GM18508 (cell line): Measurements from ENCODE around the gene FREM1.

Experiments used
- ATAC-seq: cut with Tn5 transposase; IDR thresholded peaks from one replicate; pipeline ENCODE4 v1.9.1; 2021; ENCODE audit warnings: moderate number of reproducible peaks; ENCODE audit not compliant: insufficient read depth, unreplicated experiment

FREM1 gene

DNA sequence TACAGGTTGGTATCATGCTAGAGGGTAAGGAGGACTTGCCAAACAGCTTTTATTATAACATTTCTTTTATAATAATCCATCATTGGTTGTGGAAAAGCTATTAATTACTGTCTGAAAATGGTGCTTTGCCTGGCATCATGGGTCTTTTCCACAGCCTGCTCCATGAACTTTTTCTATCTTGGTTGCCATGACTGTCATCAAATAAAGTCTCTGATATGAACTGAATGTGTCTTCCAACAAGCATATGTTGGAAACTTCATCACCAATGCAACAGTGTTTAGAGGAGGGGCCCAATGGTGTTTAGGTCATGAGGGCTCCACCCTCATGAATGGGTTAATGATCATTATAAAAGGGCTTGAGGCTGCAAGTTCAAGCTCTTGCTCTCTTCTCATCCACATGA is 81.0 kb downstream of the FREM1 start:
- no peak for ATAC-seq

- ATAC-seq: no peak
Observed at GRCh38 chr9:14827805-14828204, 82.4 kb downstream of the FREM1 start.

GRCh38 chr9:14824481-14824880 is 85.7 kb downstream of the FREM1 start:
- no peak for ATAC-seq

DNA sequence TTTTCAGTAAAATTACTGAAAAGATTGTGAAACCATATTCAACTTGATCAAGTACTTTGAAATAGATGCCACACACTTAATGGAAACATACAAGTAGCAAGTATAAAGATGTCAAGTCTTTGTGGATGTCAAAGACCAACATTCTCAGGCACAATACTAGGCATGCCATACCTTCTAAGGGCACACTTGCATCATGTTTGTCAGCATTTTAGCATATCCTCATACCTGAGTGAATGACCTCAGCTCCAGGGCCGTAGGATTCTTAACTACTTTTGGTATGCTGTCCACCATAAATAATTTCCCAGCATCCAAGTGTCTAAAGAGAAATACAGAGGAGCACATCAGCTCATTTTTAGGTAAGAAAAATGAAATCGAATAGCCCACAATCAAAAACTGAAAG is 86.4 kb downstream of the FREM1 start:
- no peak for ATAC-seq

DNA sequence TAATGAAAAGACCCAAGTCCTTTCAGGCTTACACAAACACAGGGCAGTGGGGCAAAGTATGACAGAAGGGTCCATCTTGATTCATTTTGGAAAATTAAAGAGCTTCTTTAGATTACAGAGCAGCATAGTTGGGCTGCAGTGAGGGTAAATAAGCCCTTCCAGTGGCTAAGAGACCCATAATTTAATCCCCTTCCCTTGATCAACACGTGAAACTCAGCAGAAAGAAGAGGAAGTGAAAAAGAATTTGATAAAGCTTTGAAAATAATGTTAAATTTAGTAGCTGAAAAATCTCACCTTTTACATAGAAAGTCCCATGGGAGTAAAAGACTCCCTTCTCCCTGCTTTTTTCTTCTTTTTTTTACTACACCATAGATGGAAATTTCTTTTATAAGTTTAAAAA is 87.6 kb downstream of the FREM1 start:
- no peak for ATAC-seq

DNA sequence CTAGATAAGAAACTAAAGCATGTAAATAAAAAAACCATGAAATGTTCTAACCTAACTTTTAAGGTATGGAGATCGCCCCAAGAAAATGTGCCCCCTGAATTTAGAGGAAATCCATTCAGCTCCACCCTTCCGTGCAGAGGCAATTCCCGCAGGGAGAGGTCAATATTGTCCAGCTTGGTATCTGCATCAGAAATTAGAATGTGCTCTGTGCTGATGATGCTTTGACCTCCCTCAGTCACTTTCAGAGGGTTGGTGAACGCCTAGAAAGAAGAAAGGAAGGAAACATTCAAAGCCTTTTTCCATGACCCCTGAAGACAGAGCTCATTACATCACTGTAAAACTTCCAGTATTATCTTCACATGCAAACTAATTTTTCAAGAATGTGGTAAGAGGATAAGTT is 91.0 kb downstream of the FREM1 start:
- ATAC-seq: no peak

DNA sequence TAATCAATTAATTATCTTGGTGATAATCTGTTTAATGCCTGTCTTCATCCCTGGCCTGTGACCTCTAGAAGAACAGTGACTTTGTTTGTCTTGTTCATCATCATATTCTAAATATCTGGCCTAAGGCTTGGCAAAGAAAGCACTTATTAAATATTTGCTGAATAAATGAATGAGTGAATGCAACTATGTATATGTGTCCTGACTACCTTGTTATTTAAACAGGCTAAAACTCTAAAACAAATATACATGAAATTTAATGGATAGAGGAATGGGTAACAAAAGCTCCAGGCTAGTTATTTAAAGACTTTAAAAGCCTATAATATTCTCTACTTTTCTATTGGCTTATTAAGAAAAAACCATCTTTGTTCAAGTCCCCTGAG is 96.0 kb downstream of the FREM1 start:
- no peak for ATAC-seq

GRCh38 chr9:14813336-14814248 is 96.6 kb downstream of the FREM1 start:
- no peak for ATAC-seq

- ATAC-seq: no peak
Observed at GRCh38 chr9:14812806-14813205, 97.4 kb downstream of the FREM1 start.

DNA sequence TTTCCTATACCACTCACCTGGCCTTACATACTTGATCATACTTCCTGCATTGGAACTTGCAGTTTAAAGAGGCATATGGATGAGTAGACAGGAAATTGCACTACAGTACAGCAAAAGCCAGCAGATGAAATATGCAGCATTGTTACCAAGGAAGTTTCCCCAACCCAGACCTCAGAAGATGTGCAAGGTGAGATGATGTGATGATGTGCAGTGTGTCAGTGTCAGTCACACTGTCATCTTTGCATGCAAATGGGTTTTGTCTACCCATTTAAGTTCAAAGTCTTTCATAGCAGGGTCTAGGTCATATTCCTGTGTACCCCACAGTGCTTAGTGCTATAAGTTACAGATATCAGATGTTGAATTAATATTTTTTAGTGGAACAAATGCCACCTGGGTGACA is 98.4 kb downstream of the FREM1 start:
- no peak for ATAC-seq

GRCh38 chr9:14806941-14807520 is 103.2 kb downstream of the FREM1 start:
- ATAC-seq: no peak

- ATAC-seq: no peak
Observed at GRCh38 chr9:14799030-14799429, 111.2 kb downstream of the FREM1 start.

DNA sequence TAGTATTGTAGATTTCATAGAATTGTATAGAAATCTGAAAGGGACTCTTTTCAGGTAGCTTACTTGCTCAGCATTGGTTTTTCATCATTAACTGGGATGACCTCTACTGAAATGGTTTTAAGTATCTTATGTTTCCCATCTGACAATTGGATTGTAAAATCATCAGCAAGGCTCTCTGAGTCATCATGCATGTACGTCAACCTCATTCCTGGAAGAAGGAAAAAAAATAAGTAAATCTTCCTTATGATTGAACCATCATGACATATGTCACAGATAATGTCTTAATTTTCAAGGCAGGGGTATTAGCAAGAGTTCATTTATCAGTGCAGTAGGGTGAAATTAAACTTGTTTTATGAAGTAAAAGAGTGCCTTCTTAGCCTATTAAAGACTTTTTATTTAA is 112.8 kb downstream of the FREM1 start:
- ATAC-seq: no peak

DNA sequence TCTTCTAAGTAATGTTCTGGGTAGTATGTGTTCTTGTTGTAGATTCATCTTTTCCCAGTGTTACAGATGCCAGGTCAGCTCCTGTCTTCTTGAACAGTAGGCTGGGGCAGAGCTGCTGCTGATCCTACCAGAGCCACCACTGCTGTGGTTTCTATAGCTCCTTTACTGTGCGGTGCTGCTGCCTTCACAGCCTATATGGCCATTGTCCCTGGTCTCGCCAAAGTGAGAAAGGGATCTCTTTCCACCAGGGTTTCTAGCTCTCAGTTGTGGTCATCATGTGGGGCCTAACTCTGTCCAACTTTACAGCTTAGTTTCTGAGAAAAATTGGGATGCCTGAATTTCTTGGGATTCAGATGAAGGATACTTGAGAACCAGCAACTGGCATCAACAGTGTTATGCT is 116.8 kb downstream of the FREM1 start:
- ATAC-seq: no peak

GRCh38 chr9:14790628-14791027 is 119.6 kb downstream of the FREM1 start:
- no peak for ATAC-seq

GRCh38 chr9:14788846-14789245 is 121.4 kb downstream of the FREM1 start:
- no peak for ATAC-seq

DNA sequence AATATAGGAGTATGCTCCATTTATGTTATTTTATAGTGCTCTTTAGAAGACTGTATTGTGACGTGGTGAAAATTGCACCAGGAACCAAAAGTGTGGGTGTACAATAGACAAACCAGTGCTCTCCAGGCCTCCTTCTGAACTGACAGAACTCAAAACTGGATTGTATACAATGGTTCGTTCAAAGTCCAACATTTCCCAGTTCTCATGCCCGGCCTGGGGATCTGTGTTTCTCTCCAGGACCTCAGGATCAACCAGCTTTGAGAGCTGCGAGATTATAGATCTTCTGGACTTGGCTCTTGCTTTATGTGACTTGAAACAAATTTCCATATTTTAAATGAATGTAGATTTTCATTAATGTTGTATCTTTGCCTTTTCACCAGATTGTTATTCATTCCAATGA is 126.9 kb downstream of the FREM1 start:
- ATAC-seq: no peak

- no peak for ATAC-seq
Observed at GRCh38 chr9:14782286-14783051, 127.8 kb downstream of the FREM1 start.

DNA sequence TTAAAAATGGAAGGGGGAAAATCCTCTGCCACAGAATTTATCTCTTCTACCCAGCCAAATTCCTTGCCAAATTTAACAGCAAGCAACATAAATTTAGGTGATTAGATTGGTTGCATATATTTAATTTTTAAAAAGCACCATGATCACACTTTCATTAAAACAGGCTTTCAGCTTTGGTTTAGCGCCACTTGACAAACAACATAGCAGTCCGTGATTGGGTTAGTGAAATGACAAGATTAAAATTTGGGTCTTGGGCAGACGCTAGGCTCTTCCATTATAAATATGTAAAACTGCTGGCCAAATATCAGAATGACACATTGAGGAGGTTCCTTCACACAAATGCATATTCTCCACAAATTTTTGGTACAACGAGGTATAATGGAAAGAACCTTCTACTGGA is 129.5 kb downstream of the FREM1 start:
- no peak for ATAC-seq

DNA sequence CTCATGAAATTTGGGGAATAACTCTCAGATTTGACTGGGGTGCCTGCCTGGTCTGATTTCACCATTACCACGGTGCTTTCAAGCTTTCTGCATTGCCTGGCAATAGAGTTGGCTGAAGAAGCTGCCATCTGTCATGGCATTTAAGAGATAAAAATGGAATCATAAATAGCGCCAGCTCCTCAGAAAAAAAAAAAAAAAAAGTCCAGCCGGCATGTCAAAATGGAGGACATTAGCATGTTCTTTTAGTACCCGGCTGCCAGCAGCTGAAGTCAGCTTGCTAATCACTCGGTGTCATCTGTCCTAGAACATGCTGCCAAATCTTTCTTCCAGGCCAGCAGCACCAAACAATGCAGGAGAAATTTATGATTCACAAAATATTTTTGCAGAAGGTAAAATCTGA is 130.0 kb downstream of the FREM1 start:
- ATAC-seq: no peak

DNA sequence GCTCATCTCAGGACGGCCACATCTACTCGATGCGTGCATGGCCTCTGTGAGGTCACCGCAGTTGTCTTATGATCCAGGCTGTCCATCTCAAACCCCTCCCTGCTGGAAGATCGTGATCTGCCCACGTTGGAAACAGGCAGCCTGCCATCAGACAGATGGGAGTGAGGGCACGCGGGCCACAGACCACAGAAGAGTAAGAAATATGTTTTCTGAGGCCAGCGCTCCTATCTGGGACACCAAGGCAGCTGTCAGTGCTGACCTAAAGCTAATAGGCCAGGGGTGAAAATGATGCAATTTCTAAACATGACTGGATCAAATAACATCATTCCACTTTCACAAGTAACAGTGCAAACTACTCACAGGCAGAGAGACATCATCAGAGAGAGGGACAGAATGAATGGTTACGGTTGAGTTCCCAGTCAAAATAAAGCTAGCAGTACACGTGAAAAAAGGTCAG is 130.6 kb downstream of the FREM1 start:
- ATAC-seq: no peak
